Endothelial cell of hepatic sinusoid (primary cell): Measurements from ENCODE around the gene STAT5B.
"Not testable (repeated sequence)": the region's sequence is repeated elsewhere in the genome, so short reads cannot be mapped to it uniquely, and the experiment has no call there.

Experiments
- in situ Hi-C: cut with HindIII; loops from 2 replicates; pipeline ENCODE4 v1.10.0; 2017; ENCODE audit warnings: low sequenced_read_pairs

Gene STAT5B

GRCh38 chr17:42241871-42242270 is 34.3 kb downstream of the STAT5B start:
- in situ Hi-C loops, result no loop called here

- in situ Hi-C loops, result not testable (repeated sequence)
Measured at GRCh38 chr17:42240863-42241262, 35.3 kb downstream of the STAT5B start.

GRCh38 chr17:42240201-42240600 is 36.0 kb downstream of the STAT5B start:
- in situ Hi-C loops, result no loop called here

- in situ Hi-C loops, result not testable (repeated sequence)
Measured at GRCh38 chr17:42239576-42239975, 36.6 kb downstream of the STAT5B start.

GRCh38 chr17:42236760-42237159 is 39.4 kb downstream of the STAT5B start:
- in situ Hi-C loops, result no loop called here

- in situ Hi-C loops, result no loop called here
Measured at GRCh38 chr17:42233994-42234393, 42.2 kb downstream of the STAT5B start.

GRCh38 chr17:42233156-42233555 is 43.0 kb downstream of the STAT5B start:
- in situ Hi-C loops, result no loop called here

GRCh38 chr17:42230225-42230624 is 46.0 kb downstream of the STAT5B start:
- in situ Hi-C loops, result no loop called here

GRCh38 chr17:42227849-42228700 is 48.1 kb downstream of the STAT5B start:
- in situ Hi-C loops, result no loop called here

- in situ Hi-C loops, result no loop called here
Measured at GRCh38 chr17:42225646-42226045, 50.5 kb downstream of the STAT5B start.

- in situ Hi-C loops, result no loop called here
Measured at GRCh38 chr17:42224651-42225050, 51.5 kb downstream of the STAT5B start.

- in situ Hi-C loops, result no loop called here
Measured at GRCh38 chr17:42221886-42222745, 54.1 kb downstream of the STAT5B start.

- in situ Hi-C loops, result not testable (repeated sequence)
Measured at GRCh38 chr17:42219280-42219679, 56.9 kb downstream of the STAT5B start.

- in situ Hi-C loops, result no loop called here
Measured at GRCh38 chr17:42214156-42214555, 62.0 kb downstream of the STAT5B start.

GRCh38 chr17:42212382-42212781 is 63.8 kb downstream of the STAT5B start:
- in situ Hi-C loops, result no loop called here

- in situ Hi-C loops, result not testable (repeated sequence)
Measured at GRCh38 chr17:42211921-42212341, 64.3 kb downstream of the STAT5B start.

- in situ Hi-C loops, result no loop called here
Measured at GRCh38 chr17:42210046-42210445, 66.1 kb downstream of the STAT5B start.

GRCh38 chr17:42206153-42206612 is 70.0 kb downstream of the STAT5B start:
- in situ Hi-C loops, result loop anchor here (5.0 to 10.0 kb wide), 2 partner anchors 66 to 309 kb away; no protein-coding TSS in a partner anchor

- in situ Hi-C loops, result loop anchor here (10.0 kb wide), 1 partner anchor 311 kb away; no protein-coding TSS in a partner anchor
Measured at GRCh38 chr17:42203354-42203753, 72.8 kb downstream of the STAT5B start.

- in situ Hi-C loops, result loop anchor here (10.0 kb wide), 1 partner anchor 312 kb away; no protein-coding TSS in a partner anchor
Measured at GRCh38 chr17:42202696-42203095, 73.5 kb downstream of the STAT5B start.

- in situ Hi-C loops, result loop anchor here (10.0 kb wide), 1 partner anchor 313 kb away; no protein-coding TSS in a partner anchor
Measured at GRCh38 chr17:42202159-42202558, 74.0 kb downstream of the STAT5B start.
